Ecto neural progenitor cell (in vitro differentiated cells): Measurements from ENCODE around the gene AP1G1.
"Not testable (repeated sequence)": the region's sequence is repeated elsewhere in the genome, so short reads cannot be mapped to it uniquely, and the experiment has no call there.

ENCODE experiments used
- DNase-seq: peaks from one replicate; pipeline ENCODE4 v3.0.0-alpha.2; 2018; ENCODE audit warnings: low spot score

The AP1G1 gene

GRCh38 chr16:71808593-71809459, at the start of gene AP1G1:
Gene AP1G1 (minus strand): TSS chr16:71808834. CDS start chr16:71789479, 19,355 bp downstream.
- peak; percentile 95 for DNase-seq

- no peak for DNase-seq
These were observed 47.5 kb upstream of the AP1G1 start for GRCh38 chr16:71855937-71856662.

GRCh38 chr16:71854369-71854948, 45.8 kb upstream of the AP1G1 start:
- no peak for DNase-seq

- no peak for DNase-seq
These were observed 44.8 kb upstream of the AP1G1 start for GRCh38 chr16:71853413-71853812.

GRCh38 chr16:71852561-71852960, 43.9 kb upstream of the AP1G1 start:
- DNase-seq: no peak

GRCh38 chr16:71852158-71852557, 43.5 kb upstream of the AP1G1 start:
- DNase-seq: no peak

GRCh38 chr16:71851746-71852145, 43.1 kb upstream of the AP1G1 start:
- DNase-seq: no peak

GRCh38 chr16:71848622-71849021, 40.0 kb upstream of the AP1G1 start:
- no peak for DNase-seq

- DNase-seq: no peak
These were observed 38.5 kb upstream of the AP1G1 start for GRCh38 chr16:71847096-71847495.

- peak; percentile 50 for DNase-seq
These were observed 37.8 kb upstream of the AP1G1 start for GRCh38 chr16:71846431-71846830.

GRCh38 chr16:71845639-71846430, 37.2 kb upstream of the AP1G1 start, which contains the start of gene ATXN1L:
Gene ATXN1L (plus strand): TSS chr16:71845976. CDS start chr16:71849741, 3,765 bp downstream.
- DNase-seq: peak; percentile 93

- DNase-seq: no peak
These were observed 34.9 kb upstream of the AP1G1 start for GRCh38 chr16:71843572-71843971.

- no peak for DNase-seq
These were observed 31.4 kb upstream of the AP1G1 start for GRCh38 chr16:71840052-71840451.

- DNase-seq: no peak
These were observed 28.5 kb upstream of the AP1G1 start for GRCh38 chr16:71837150-71837549.

GRCh38 chr16:71834291-71834690, 25.7 kb upstream of the AP1G1 start:
- no peak for DNase-seq

GRCh38 chr16:71832112-71832511, 23.5 kb upstream of the AP1G1 start:
- not testable (repeated sequence) for DNase-seq

GRCh38 chr16:71831698-71832097, 23.1 kb upstream of the AP1G1 start:
- DNase-seq: not testable (repeated sequence)

- no peak for DNase-seq
These were observed 21.7 kb upstream of the AP1G1 start for GRCh38 chr16:71830359-71830758.

GRCh38 chr16:71826533-71827017, 17.9 kb upstream of the AP1G1 start:
- no peak for DNase-seq

- not testable (repeated sequence) for DNase-seq
These were observed 8.5 kb upstream of the AP1G1 start for GRCh38 chr16:71817155-71817500.

GRCh38 chr16:71811261-71811803, 2.7 kb upstream of the AP1G1 start:
- DNase-seq: no peak

- not testable (repeated sequence) for DNase-seq
These were observed 1.5 kb upstream of the AP1G1 start for GRCh38 chr16:71810155-71810530.
